Measurements from ENCODE around the gene NUP98. TPM values are rescaled to one million over a fixed set of nuclear protein-coding genes. Genes with fewer than 3 reads are reported as not detected.

The NUP98 gene
- total RNA-seq, 1 experiment from 2014 or later = 128 TPM

GRCh38 chr11:3684129-3684818 is 113.1 kb downstream of the NUP98 start:
- Histone ChIP-seq H3K9me2 (replicated peaks; ENCODE audit: low read length) (no peaks in the 10 kb centered on the region), H3F3A (ENCODE audit: low read length, unreplicated experiment) (no peaks in the 10 kb centered on the region), H3K9me3 (ENCODE audit: low read length) (no peaks in the 10 kb centered on the region), H3K27ac (ENCODE audit: low read length) (no peak overlapping the region), H3K4me3 (ENCODE audit: low read length) (no peak overlapping the region), H3K79me2 (ENCODE audit: low read length) (no peaks in the 10 kb centered on the region), H3K4me2 (ENCODE audit: low read length) (no peak overlapping the region), H3K27me3 (ENCODE audit: low read length) (no peaks in the 10 kb centered on the region), H3K36me3 (ENCODE audit: low read depth, low read length) (peaks cover 67% of the 10 kb centered on the region), H4K20me1 (ENCODE audit: low read length) (no peaks in the 10 kb centered on the region), H3K4me1 (ENCODE audit: insufficient read depth, low read length) (no peaks in the 10 kb centered on the region), H3K9ac (ENCODE audit: low read length) (no peak overlapping the region), H2AFZ (ENCODE audit: low read length) (no peak overlapping the region)
- no peak for DNase-seq
- POLR2A ChIA-PET (ENCODE audit: unreplicated experiment) = no interaction called here
- BruUV-seq (replicated peaks) = TSS peak; percentile 16
- CTCF ChIA-PET = no interaction called here
- TF ChIP-seq EZH2phosphoT487 (IDR thresholded peaks at IDR 0.05; ENCODE audit: borderline replicate concordance, low read length) (no peak), CTCF (conservative IDR thresholded peaks at IDR 0.05; ENCODE audit: low read depth, low read length) (no peak), EZH2 (IDR thresholded peaks at IDR 0.05; ENCODE audit: low read length, unreplicated experiment) (no peak)
- intact Hi-C loops (cut with micrococcal nuclease) = no loop called here
- 0 out of 2 replicates have a peak, but pooled peaks have one; percentile 13 for ATAC-seq

DNA sequence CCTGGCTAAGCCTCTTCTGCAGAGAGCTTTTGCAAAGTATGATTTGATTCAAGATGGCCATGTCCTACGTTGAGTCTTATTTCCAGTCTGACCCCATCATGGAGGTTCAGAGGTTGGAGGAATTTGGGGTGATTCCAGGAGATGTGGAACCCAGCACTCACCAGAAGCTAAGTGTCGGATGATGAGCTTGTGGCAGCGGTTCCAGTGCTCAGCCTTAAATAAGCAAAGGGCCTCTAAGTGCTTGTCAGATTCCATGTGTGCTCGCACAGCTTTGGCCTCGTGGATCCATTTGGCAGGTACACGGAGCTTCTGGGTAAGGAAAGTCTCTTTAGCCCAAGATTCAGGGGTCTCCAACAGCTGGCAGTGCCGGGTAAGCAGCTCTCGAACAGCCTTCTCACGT is 114.3 kb downstream of the NUP98 start:
- intact Hi-C loops (cut with micrococcal nuclease) = no loop called here
- Histone ChIP-seq H3K4me3 (ENCODE audit: low read length) (no peak overlapping the region), H2AFZ (ENCODE audit: low read length) (no peak overlapping the region), H3K27me3 (ENCODE audit: low read length) (no peaks in the 10 kb centered on the region), H3K4me1 (ENCODE audit: insufficient read depth, low read length) (no peaks in the 10 kb centered on the region), H3K4me2 (ENCODE audit: low read length) (no peak overlapping the region), H3K79me2 (ENCODE audit: low read length) (no peaks in the 10 kb centered on the region), H3F3A (ENCODE audit: low read length, unreplicated experiment) (no peaks in the 10 kb centered on the region), H3K36me3 (ENCODE audit: low read depth, low read length) (peaks cover 76% of the 10 kb centered on the region), H3K9ac (ENCODE audit: low read length) (no peak overlapping the region), H3K9me2 (replicated peaks; ENCODE audit: low read length) (no peaks in the 10 kb centered on the region), H3K27ac (ENCODE audit: low read length) (no peak overlapping the region), H3K9me3 (ENCODE audit: low read length) (no peaks in the 10 kb centered on the region), H4K20me1 (ENCODE audit: low read length) (no peaks in the 10 kb centered on the region)
- TF ChIP-seq CTCF (conservative IDR thresholded peaks at IDR 0.05; ENCODE audit: low read depth, low read length) (0 out of 2 replicates have a peak, but pooled peaks have one; percentile 17), EZH2 (IDR thresholded peaks at IDR 0.05; ENCODE audit: low read length, unreplicated experiment) (no peak)
- no peak for DNase-seq
- POLR2A ChIA-PET (ENCODE audit: unreplicated experiment) = no interaction called here
- CTCF ChIA-PET = no interaction called here
- no TSS peak for BruUV-seq (replicated peaks)
- ATAC-seq = no peak

DNA sequence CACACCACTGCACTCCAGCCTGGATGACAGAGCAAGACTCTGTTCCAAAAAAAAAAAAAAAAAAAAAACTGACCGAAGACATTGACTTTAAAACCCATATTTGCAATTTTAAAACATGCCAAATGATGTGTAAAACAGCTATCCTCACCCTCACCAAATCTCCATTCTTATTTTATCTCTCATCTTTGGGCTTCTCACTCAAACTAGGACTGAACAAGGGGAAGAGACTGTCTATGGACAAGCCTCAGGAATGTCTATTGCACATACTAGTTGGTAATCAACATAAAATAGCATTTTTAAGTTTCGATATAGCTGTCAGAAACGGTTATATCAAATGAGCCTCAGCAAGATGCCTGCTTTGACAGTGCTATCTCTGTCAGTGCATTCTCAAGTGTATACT is 118.3 kb downstream of the NUP98 start:
- H3K27me3 ChIP-seq (ENCODE audit: low read length) = no peaks in the 10 kb centered on the region
- H3K4me3 ChIP-seq (ENCODE audit: low read length) = no peak overlapping the region
- no peak overlapping the region for H3K4me2 ChIP-seq (ENCODE audit: low read length)
- no peaks in the 10 kb centered on the region for H3F3A ChIP-seq (ENCODE audit: low read length, unreplicated experiment)
- CTCF ChIA-PET = no interaction called here
- ATAC-seq (no peak), DNase-seq (no peak)
- H3K9me3 ChIP-seq (ENCODE audit: low read length) = no peaks in the 10 kb centered on the region
- peaks cover 17% of the 10 kb centered on the region for H3K4me1 ChIP-seq (ENCODE audit: insufficient read depth, low read length)
- H3K9ac ChIP-seq (ENCODE audit: low read length) = no peak overlapping the region
- 0 out of 2 replicates have a peak, but pooled peaks cover 4% of the 10 kb centered on the region for H4K20me1 ChIP-seq (ENCODE audit: low read length)
- TF ChIP-seq CTCF (conservative IDR thresholded peaks at IDR 0.05; ENCODE audit: low read depth, low read length) (no peak), EZH2 (IDR thresholded peaks at IDR 0.05; ENCODE audit: low read length, unreplicated experiment) (no peak), EZH2phosphoT487 (IDR thresholded peaks at IDR 0.05; ENCODE audit: borderline replicate concordance, low read length) (no peak)
- H2AFZ ChIP-seq (ENCODE audit: low read length) = no peak overlapping the region
- H3K79me2 ChIP-seq (ENCODE audit: low read length) = no peaks in the 10 kb centered on the region
- no peak overlapping the region for H3K27ac ChIP-seq (ENCODE audit: low read length)
- no TSS peak for BruUV-seq (replicated peaks)
- no peaks in the 10 kb centered on the region for H3K9me2 ChIP-seq (replicated peaks; ENCODE audit: low read length)
- peaks cover 74% of the 10 kb centered on the region for H3K36me3 ChIP-seq (ENCODE audit: low read depth, low read length)
- POLR2A ChIA-PET (ENCODE audit: unreplicated experiment) = no interaction called here
- intact Hi-C loops (cut with micrococcal nuclease) = no loop called here
